Fibroblast of mammary gland (primary cell): ENCODE measurements around the gene SLC9A4.

Experiments used
- DNase-seq: peaks from one replicate; pipeline ENCODE4 v3.0.0-alpha.2; 2010; ENCODE audit warnings: low read depth
- H3K4me3 ChIP-seq: 2 replicates; pipeline ENCODE4 v1.5.1; 2011; ENCODE audit warnings: low read depth, mild to moderate bottlenecking, low read length, moderate library complexity; ENCODE audit not compliant: control insufficient read depth
- TF ChIP-seq, protein P1 (sequence below): conservative IDR thresholded peaks from 2 replicates; pipeline ENCODE4 v1.5.1; 2011; ENCODE audit warnings: low read depth, low read length, inconsistent platforms; ENCODE audit not compliant: control insufficient read depth, insufficient read depth

The SLC9A4 gene

DNA sequence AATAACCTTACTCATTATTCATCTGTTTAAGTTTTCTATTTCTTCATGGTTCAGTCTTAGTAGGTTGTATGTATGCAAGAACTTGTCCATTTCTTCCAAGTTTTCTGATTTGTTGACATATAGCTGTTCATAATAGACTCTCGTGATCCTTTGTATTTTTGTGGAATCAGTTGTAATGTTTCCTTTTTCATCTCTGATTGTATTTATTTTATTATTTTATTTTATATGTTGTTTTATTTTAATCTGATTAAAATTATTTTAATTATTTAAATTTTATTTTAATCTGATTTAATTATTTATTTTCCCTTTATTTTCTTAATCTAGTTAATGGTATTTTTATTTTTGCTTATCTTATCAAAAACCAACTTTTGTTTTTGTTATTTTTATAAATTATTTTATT lies 102.9 kb downstream of the SLC9A4 start:
- no peak for DNase-seq
- no peak overlapping the region for H3K4me3 ChIP-seq
- TF ChIP-seq, protein P1, sequence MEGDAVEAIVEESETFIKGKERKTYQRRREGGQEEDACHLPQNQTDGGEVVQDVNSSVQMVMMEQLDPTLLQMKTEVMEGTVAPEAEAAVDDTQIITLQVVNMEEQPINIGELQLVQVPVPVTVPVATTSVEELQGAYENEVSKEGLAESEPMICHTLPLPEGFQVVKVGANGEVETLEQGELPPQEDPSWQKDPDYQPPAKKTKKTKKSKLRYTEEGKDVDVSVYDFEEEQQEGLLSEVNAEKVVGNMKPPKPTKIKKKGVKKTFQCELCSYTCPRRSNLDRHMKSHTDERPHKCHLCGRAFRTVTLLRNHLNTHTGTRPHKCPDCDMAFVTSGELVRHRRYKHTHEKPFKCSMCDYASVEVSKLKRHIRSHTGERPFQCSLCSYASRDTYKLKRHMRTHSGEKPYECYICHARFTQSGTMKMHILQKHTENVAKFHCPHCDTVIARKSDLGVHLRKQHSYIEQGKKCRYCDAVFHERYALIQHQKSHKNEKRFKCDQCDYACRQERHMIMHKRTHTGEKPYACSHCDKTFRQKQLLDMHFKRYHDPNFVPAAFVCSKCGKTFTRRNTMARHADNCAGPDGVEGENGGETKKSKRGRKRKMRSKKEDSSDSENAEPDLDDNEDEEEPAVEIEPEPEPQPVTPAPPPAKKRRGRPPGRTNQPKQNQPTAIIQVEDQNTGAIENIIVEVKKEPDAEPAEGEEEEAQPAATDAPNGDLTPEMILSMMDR: no peak

DNA sequence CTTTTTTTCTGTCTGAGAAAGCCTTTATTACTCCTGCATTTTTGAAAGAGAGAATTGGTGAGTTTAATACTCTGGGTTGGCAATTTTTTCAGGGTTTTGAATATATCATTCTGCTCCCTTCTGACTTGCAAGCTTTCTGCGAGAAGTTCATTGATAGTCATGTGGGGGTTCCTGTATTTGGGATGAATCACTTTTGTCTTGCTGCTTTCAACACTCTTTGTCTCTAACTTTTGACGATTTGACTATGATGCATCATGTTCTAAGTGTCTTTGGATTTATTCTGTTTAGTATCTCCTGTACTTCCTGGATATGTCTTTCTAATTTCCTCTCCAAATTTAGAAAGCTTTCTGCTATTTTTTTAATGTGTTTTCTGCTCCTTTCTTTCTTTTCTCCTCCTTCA lies 105.3 kb downstream of the SLC9A4 start:
- no peak for DNase-seq
- no peak overlapping the region for H3K4me3 ChIP-seq
- TF ChIP-seq, protein P1: no peak

DNA sequence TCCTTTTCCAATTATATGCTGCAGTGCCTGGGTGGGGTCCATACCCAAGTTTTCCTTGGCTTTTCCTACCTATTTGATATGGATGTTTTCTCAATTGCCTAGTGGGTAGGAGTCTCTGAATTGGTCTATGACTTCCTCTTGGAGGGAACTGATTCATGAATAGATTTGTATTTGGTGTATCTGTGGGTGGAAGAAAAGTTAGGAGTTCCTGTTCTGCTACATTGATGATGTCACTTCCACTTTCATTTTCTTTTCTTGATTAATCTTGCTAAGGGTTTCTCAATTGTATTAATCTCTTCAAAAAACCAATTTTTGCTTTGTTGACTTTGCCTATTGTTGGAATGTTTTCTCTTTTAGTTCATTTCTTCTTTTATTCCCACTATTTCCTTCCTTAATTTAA lies 108.9 kb downstream of the SLC9A4 start:
- TF ChIP-seq, protein P1: no peak
- no peak overlapping the region for H3K4me3 ChIP-seq
- DNase-seq: no peak

DNA sequence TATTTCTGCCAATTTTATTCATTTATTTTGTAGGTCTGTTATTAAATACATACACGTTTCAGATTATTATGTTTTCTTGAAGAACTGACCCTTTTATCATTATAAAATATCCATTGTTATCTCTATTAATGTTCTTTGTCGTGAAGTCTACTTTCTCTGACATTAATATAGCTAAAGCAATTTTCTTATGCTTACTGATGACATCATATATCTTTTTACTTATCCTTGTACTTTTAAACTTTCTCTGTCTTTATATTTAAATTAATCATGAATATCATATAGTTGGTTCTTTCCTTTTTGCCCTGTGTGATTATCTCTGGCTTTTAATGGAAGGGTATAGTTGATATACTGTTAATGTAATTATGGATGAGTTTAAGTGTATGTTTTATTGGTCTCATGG lies 109.8 kb downstream of the SLC9A4 start:
- no peak overlapping the region for H3K4me3 ChIP-seq
- TF ChIP-seq, protein P1: no peak
- no peak for DNase-seq
